Neural cell (in vitro differentiated cells): ENCODE results near the gene CNGA1. TPM values are rescaled to one million over a fixed set of nuclear protein-coding genes. Genes with fewer than 3 reads are reported as not detected.

Experiments used
- H2AFZ ChIP-seq: fragments of 200-600, 300-800 bp; sonication (generic), shearing (Covaris generic); 2 replicates; pipeline ENCODE4 v1.6.0; 2014; ENCODE audit warnings: low read depth, mild to moderate bottlenecking, antibody characterized with exemption, low read length, moderate library complexity
- H3F3A ChIP-seq: fragments of 200-600 bp; shearing (Covaris generic); 2 replicates; pipeline ENCODE4 v1.6.1; 2016; ENCODE audit warnings: mild to moderate bottlenecking, moderate library complexity, mixed read lengths, antibody characterized with exemption, low read length; ENCODE audit not compliant: insufficient read depth, poor library complexity, severe bottlenecking
- H3K27ac ChIP-seq: fragments of 200-600, 300-800 bp; sonication (generic), shearing (Covaris generic); 2 replicates; pipeline ENCODE4 v1.5.1; 2014; ENCODE audit warnings: mild to moderate bottlenecking, low read length, moderate library complexity
- H3K27me3 ChIP-seq: fragments of 300-800, 200-600 bp; sonication (generic), shearing (Covaris generic); 2 replicates; pipeline ENCODE4 v1.6.0; 2014; ENCODE audit warnings: mild to moderate bottlenecking, low read depth, low read length, moderate library complexity; ENCODE audit not compliant: insufficient read depth
- H3K36me3 ChIP-seq: fragments of 300-800, 200-600 bp; sonication (generic), shearing (Covaris generic); 2 replicates; pipeline ENCODE4 v1.5.1; 2014; ENCODE audit warnings: mild to moderate bottlenecking, antibody characterized with exemption, low read length, moderate library complexity; ENCODE audit not compliant: insufficient read depth
- H3K4me2 ChIP-seq: fragments of 300-800, 200-600 bp; sonication (generic), shearing (Covaris generic); 2 replicates; pipeline ENCODE4 v1.6.0; 2014; ENCODE audit warnings: mild to moderate bottlenecking, low read length
- H3K4me3 ChIP-seq: fragments of 300-800, 200-600 bp; sonication (generic), shearing (Covaris generic); 2 replicates; pipeline ENCODE4 v1.5.1; 2014; ENCODE audit warnings: mild to moderate bottlenecking, low read length, moderate library complexity
- H3K79me2 ChIP-seq: fragments of 200-600 bp; shearing (Covaris generic); replicated peaks from 2 replicates; pipeline ENCODE4 v1.6.0; 2014; ENCODE audit warnings: mild to moderate bottlenecking, low read length, moderate library complexity; ENCODE audit not compliant: insufficient read depth
- H3K9ac ChIP-seq: fragments of 300-800, 200-600 bp; sonication (generic), shearing (Covaris generic); 2 replicates; pipeline ENCODE4 v1.6.1; 2016; ENCODE audit warnings: mild to moderate bottlenecking, low read length, mixed read lengths
- H3K9me2 ChIP-seq: fragments of 200-600 bp; shearing (Covaris generic); 2 replicates; pipeline ENCODE4 v1.6.1; 2016; ENCODE audit warnings: mild to moderate bottlenecking, low read length, mixed read lengths; ENCODE audit not compliant: insufficient read depth
- H3K9me3 ChIP-seq: fragments of 200-600, 300-800 bp; sonication (generic), shearing (Covaris generic); 2 replicates; pipeline ENCODE4 v1.6.1; 2016; ENCODE audit warnings: mild to moderate bottlenecking, mixed run types, low read length, moderate library complexity, mixed read lengths
- H4K20me1 ChIP-seq: fragments of 200-600 bp; shearing (Covaris generic); 2 replicates; pipeline ENCODE4 v1.6.1; 2016; ENCODE audit warnings: mild to moderate bottlenecking, mixed run types; ENCODE audit not compliant: insufficient read depth
- EP300 ChIP-seq: fragments of 450-650 bp; conservative IDR thresholded peaks from 2 replicates; pipeline ENCODE4 v1.6.1; 2014; ENCODE audit warnings: antibody characterized with exemption, mild to moderate bottlenecking, moderate library complexity; ENCODE audit not compliant: poor library complexity, severe bottlenecking
- EZH2 ChIP-seq: fragments of 200-600, 300-800 bp; shearing (Covaris generic), sonication (generic); IDR thresholded peaks from 2 replicates; pipeline ENCODE4 v1.6.1; 2014; ENCODE audit warnings: antibody characterized with exemption, low read length, borderline replicate concordance, mild to moderate bottlenecking; ENCODE audit not compliant: insufficient read depth, poor library complexity, severe bottlenecking
- MXI1 ChIP-seq: fragments of 450-650 bp; conservative IDR thresholded peaks from 2 replicates; pipeline ENCODE4 v1.6.1; 2014; ENCODE audit warnings: antibody characterized with exemption, mild to moderate bottlenecking; ENCODE audit not compliant: poor library complexity, severe bottlenecking
- POLR2AphosphoS5 ChIP-seq: IDR thresholded peaks from 2 replicates; pipeline ENCODE4 v1.6.1; 2012
- RAD21 ChIP-seq: fragments of 450-650 bp; conservative IDR thresholded peaks from 2 replicates; pipeline ENCODE4 v1.6.1; 2014; ENCODE audit warnings: antibody characterized with exemption, mild to moderate bottlenecking, moderate library complexity
- SMC3 ChIP-seq: fragments of 450-650 bp; conservative IDR thresholded peaks from 2 replicates; pipeline ENCODE4 v1.6.1; 2014; ENCODE audit warnings: antibody characterized with exemption, mild to moderate bottlenecking, moderate library complexity; ENCODE audit not compliant: poor library complexity
- TAF1 ChIP-seq: IDR thresholded peaks from 2 replicates; pipeline ENCODE4 v1.6.1; 2012; ENCODE audit warnings: low read depth
- polyA plus RNA-seq: library from polyadenylated mRNA; depleted of rRNA; stranded (reverse); fragments of >200 nt; gene quantifications from 2 replicates; pipeline ENCODE4 v1.2.3, GENCODE V29; 2014
- TF ChIP-seq, protein P1 (sequence below): fragments of 450-650 bp; IDR thresholded peaks from 2 replicates; pipeline ENCODE4 v1.5.1; 2014; ENCODE audit warnings: antibody characterized with exemption, mild to moderate bottlenecking, moderate library complexity; ENCODE audit not compliant: poor library complexity, severe bottlenecking
- TF ChIP-seq, protein P2 (sequence below): IDR thresholded peaks from 2 replicates; pipeline ENCODE4 v1.6.1; 2012; ENCODE audit warnings: borderline replicate concordance

The CNGA1 gene
- polyA plus RNA-seq, 1 donor from 2014 or later, result not detected

DNA sequence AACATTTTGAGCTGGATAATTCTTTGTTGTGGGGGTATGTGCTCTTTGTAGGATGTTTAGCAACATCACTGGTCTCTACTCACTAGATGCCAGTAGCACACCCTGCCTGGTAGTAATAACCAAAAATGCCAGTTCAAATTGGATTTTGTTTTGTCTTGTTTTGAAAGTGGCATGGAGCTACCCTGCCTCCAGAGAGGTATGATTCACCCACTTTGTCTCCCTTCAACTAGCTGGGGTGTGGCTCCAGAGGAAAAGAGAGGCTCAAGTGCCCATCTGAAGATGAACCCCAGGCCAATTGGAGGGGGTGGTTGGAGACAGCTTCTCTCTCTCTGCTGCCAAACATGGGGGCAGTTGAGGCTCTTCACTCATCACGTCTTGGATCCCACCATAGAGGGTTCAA lies 34.6 kb upstream of the CNGA1 start:
- Histone ChIP-seq H3K9me2 (no peaks in the 10 kb centered on the region), H3K9ac (no peak overlapping the region), H3K27me3 (no peaks in the 10 kb centered on the region), H3K4me2 (no peak overlapping the region), H4K20me1 (no peaks in the 10 kb centered on the region), H3K27ac (no peak overlapping the region), H2AFZ (no peak overlapping the region), H3F3A (no peaks in the 10 kb centered on the region), H3K79me2 (no peaks in the 10 kb centered on the region), H3K4me3 (no peak overlapping the region), H3K9me3 (no peaks in the 10 kb centered on the region), H3K36me3 (no peaks in the 10 kb centered on the region)
- TF ChIP-seq POLR2AphosphoS5, result no peak
- no peak for TF ChIP-seq MXI1
- no peak for TF ChIP-seq TAF1
- no peak for TF ChIP-seq EZH2
- TF ChIP-seq, protein P1, sequence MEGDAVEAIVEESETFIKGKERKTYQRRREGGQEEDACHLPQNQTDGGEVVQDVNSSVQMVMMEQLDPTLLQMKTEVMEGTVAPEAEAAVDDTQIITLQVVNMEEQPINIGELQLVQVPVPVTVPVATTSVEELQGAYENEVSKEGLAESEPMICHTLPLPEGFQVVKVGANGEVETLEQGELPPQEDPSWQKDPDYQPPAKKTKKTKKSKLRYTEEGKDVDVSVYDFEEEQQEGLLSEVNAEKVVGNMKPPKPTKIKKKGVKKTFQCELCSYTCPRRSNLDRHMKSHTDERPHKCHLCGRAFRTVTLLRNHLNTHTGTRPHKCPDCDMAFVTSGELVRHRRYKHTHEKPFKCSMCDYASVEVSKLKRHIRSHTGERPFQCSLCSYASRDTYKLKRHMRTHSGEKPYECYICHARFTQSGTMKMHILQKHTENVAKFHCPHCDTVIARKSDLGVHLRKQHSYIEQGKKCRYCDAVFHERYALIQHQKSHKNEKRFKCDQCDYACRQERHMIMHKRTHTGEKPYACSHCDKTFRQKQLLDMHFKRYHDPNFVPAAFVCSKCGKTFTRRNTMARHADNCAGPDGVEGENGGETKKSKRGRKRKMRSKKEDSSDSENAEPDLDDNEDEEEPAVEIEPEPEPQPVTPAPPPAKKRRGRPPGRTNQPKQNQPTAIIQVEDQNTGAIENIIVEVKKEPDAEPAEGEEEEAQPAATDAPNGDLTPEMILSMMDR, result no peak
- no peak for TF ChIP-seq EP300
- TF ChIP-seq SMC3, result no peak

DNA sequence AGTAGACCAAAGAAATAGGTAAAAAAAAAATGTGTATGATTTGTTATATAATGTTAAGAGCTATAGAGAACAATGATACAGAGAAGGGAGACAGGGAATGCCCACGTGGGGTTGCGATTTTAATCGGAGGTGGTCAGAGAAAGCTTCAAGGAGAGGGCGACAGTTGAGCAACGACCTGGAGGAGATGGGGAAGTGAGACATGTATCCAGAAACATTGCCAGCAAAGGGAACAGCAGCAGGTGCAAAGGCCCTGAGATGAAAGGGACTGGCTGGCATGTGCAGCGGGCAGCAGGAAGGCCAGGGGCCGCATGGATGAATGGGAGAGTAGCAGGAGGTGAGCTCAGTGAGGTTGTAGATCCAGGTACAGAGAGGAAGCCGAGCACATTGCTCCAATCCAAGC lies 33.0 kb upstream of the CNGA1 start:
- Histone ChIP-seq H3F3A (no peaks in the 10 kb centered on the region), H3K27me3 (no peaks in the 10 kb centered on the region), H3K9me3 (no peaks in the 10 kb centered on the region), H3K36me3 (no peaks in the 10 kb centered on the region), H2AFZ (no peak overlapping the region), H3K4me2 (no peak overlapping the region), H3K79me2 (no peaks in the 10 kb centered on the region), H3K9me2 (no peaks in the 10 kb centered on the region), H3K27ac (no peak overlapping the region), H4K20me1 (no peaks in the 10 kb centered on the region), H3K9ac (no peak overlapping the region), H3K4me3 (no peak overlapping the region)
- TF ChIP-seq TAF1, result no peak
- TF ChIP-seq, protein P2, sequence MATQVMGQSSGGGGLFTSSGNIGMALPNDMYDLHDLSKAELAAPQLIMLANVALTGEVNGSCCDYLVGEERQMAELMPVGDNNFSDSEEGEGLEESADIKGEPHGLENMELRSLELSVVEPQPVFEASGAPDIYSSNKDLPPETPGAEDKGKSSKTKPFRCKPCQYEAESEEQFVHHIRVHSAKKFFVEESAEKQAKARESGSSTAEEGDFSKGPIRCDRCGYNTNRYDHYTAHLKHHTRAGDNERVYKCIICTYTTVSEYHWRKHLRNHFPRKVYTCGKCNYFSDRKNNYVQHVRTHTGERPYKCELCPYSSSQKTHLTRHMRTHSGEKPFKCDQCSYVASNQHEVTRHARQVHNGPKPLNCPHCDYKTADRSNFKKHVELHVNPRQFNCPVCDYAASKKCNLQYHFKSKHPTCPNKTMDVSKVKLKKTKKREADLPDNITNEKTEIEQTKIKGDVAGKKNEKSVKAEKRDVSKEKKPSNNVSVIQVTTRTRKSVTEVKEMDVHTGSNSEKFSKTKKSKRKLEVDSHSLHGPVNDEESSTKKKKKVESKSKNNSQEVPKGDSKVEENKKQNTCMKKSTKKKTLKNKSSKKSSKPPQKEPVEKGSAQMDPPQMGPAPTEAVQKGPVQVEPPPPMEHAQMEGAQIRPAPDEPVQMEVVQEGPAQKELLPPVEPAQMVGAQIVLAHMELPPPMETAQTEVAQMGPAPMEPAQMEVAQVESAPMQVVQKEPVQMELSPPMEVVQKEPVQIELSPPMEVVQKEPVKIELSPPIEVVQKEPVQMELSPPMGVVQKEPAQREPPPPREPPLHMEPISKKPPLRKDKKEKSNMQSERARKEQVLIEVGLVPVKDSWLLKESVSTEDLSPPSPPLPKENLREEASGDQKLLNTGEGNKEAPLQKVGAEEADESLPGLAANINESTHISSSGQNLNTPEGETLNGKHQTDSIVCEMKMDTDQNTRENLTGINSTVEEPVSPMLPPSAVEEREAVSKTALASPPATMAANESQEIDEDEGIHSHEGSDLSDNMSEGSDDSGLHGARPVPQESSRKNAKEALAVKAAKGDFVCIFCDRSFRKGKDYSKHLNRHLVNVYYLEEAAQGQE, result no peak
- TF ChIP-seq POLR2AphosphoS5, result no peak
- TF ChIP-seq RAD21, result no peak
- TF ChIP-seq EZH2, result no peak
- no peak for TF ChIP-seq MXI1
- TF ChIP-seq EP300, result no peak
- TF ChIP-seq SMC3, result no peak
- TF ChIP-seq, protein P1, result no peak
